ENCODE data around the gene RCSD1.
"Not testable (repeated sequence)": the region's sequence is repeated elsewhere in the genome, so short reads cannot be mapped to it uniquely, and the experiment has no call there.

RCSD1 gene

GRCh38 chr1:167629681-167630567 is at the start of gene RCSD1:
Gene RCSD1 (plus strand): TSS chr1:167630232. CDS start chr1:167630424, 192 bp downstream.
- ATAC-seq (peak; percentile 21), DNase-seq (peak; percentile 86)

GRCh38 chr1:167582064-167582463 is 48.0 kb upstream of the RCSD1 start:
- ATAC-seq (no peak), DNase-seq (no peak)

- DNase-seq (no peak), ATAC-seq (no peak)
Observed at GRCh38 chr1:167582722-167583121, 47.3 kb upstream of the RCSD1 start.

GRCh38 chr1:167584581-167584980 is 45.5 kb upstream of the RCSD1 start:
- DNase-seq (no peak), ATAC-seq (no peak)

- ATAC-seq: no peak
Observed at GRCh38 chr1:167587342-167587741, 42.7 kb upstream of the RCSD1 start.

GRCh38 chr1:167587872-167588271 is 42.2 kb upstream of the RCSD1 start:
- ATAC-seq (no peak), DNase-seq (no peak)

More at GRCh38 chr1:167587342-167587741, 42.7 kb upstream of the RCSD1 start:
- DNase-seq: no peak

- no peak for DNase-seq
- no peak for ATAC-seq
Observed at GRCh38 chr1:167588361-167588760, 41.7 kb upstream of the RCSD1 start.

GRCh38 chr1:167592475-167592874 is 37.6 kb upstream of the RCSD1 start:
- ATAC-seq (no peak), DNase-seq (no peak)

GRCh38 chr1:167593860-167594259 is 36.2 kb upstream of the RCSD1 start:
- ATAC-seq (no peak), DNase-seq (no peak)

GRCh38 chr1:167594822-167595221 is 35.2 kb upstream of the RCSD1 start:
- DNase-seq (no peak), ATAC-seq (no peak)

GRCh38 chr1:167599957-167600581 is 30.0 kb upstream of the RCSD1 start:
- peak; percentile 71 for ATAC-seq
- peak; percentile 28 for DNase-seq

GRCh38 chr1:167601442-167602383 is 28.3 kb upstream of the RCSD1 start:
- ATAC-seq: peak; percentile 21
- peak; percentile 28 for DNase-seq

- DNase-seq (peak; percentile 35), ATAC-seq (peak; percentile 45)
Observed at GRCh38 chr1:167602840-167603239, 27.2 kb upstream of the RCSD1 start.

- ATAC-seq: no peak
- no peak for DNase-seq
Observed at GRCh38 chr1:167605576-167605975, 24.5 kb upstream of the RCSD1 start.

GRCh38 chr1:167611983-167612382 is 18.0 kb upstream of the RCSD1 start:
- ATAC-seq (peak; percentile 9), DNase-seq (no peak)

- no peak for DNase-seq
- ATAC-seq: no peak
Observed at GRCh38 chr1:167612587-167613385, 17.2 kb upstream of the RCSD1 start.

GRCh38 chr1:167613984-167614383 is 16.0 kb upstream of the RCSD1 start:
- not testable (repeated sequence) for DNase-seq, ATAC-seq

GRCh38 chr1:167614851-167615250 is 15.2 kb upstream of the RCSD1 start:
- DNase-seq (no peak), ATAC-seq (no peak)

GRCh38 chr1:167616521-167616920 is 13.5 kb upstream of the RCSD1 start:
- DNase-seq (no peak), ATAC-seq (no peak)

- DNase-seq: peak; percentile 35
- ATAC-seq: peak; percentile 81
Observed at GRCh38 chr1:167617153-167618147, 12.6 kb upstream of the RCSD1 start.

Data from stimulated activated naive CD8-positive, alpha-beta T cell treated with anti-CD3 and anti-CD28 coated beads, Interleukin-15, Interleukin-2, amounts not matched to agents 100 U/mL and 50 U/mL, for 24 hours (primary cell).